OCI-LY3 (cell line): Measurements from ENCODE around the gene KIF5B.

Experiments used
- CTCF ChIP-seq: fragments of 200-600, 300-600 bp; sonication (generic); IDR thresholded peaks from 2 replicates; pipeline ENCODE4 v1.5.1; 2014; ENCODE audit warnings: antibody characterized with exemption, low read length, low read depth
- EZH2phosphoT487 ChIP-seq: fragments of 200-600 bp; shearing (Covaris generic); IDR thresholded peaks from 2 replicates; pipeline ENCODE4 v1.6.1; 2018; ENCODE audit warnings: antibody characterized with exemption, mixed run types, low read depth

GRCh38 chr10:32054094-32054493, 2.1 kb downstream of the KIF5B start:
- no peak for TF ChIP-seq CTCF
- TF ChIP-seq EZH2phosphoT487 = no peak
